Spleen (tissue), 7 donors: ENCODE measurements around the gene DDR2.

Source experiments
- POLR2A ChIP-seq, 3 donors: fragments of 450-650 bp; IDR thresholded peaks; one replicate each; pipeline ENCODE4 v1.5.1; 2017; ENCODE audit warnings: antibody characterized with exemption in 3 of 3, mild to moderate bottlenecking in 1 of 3
- POLR2AphosphoS5 ChIP-seq, 3 donors: sonication (generic); formaldehyde crosslinking; IDR thresholded peaks; one replicate each; pipeline ENCODE4 v1.5.1; 2017; ENCODE audit warnings: antibody characterized with exemption in 3 of 3
- TF ChIP-seq, protein P1 (sequence below), 11 experiments: fragments of 200-600 bp in 7 of 11; fragments of 450-650 bp in 4 of 11; sonication (generic) in 4 of 11; IDR thresholded peaks in 8 of 11; conservative IDR thresholded peaks in 3 of 11; 1 replicate in 7 of 11; 2 replicates in 4 of 11; pipeline versions ENCODE4 v1.4.0 to v1.8.0; 2016 to 2021; ENCODE audit warnings: antibody characterized with exemption in 11 of 11, inconsistent platforms in 4 of 11, mild to moderate bottlenecking in 1 of 11
- donor health status: DM: no; HTN: no; CAD: no; lungs with moderate emphysema.
- donor health status: DM: no; HTN: no; CAD: no.
- donor health status: DM: no; HTN: no; CAD: no.

DNA sequence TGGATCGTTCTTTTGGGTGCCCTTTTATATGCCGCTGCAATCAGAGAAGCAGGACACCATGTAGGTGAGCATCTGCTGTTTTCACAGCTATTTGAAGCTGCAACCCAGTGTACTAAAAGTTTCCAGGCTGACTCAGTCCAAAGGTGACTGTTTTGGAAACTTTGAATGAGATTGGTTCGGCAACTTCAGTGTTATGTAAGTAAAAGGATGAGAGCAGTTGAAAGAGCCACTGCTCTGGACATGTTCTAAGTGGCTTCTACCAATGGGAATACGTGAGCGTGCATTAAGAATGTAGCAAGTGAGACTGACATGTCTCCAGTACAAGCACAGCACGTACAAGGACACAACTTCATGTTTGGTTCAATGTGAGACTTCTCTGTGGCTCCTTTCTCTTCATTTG is 55.6 kb downstream of the DDR2 start:
- TF ChIP-seq POLR2AphosphoS5 (IDR thresholded peaks at IDR 0.05) (no peak), POLR2A (IDR thresholded peaks at IDR 0.05) (no peak)
- TF ChIP-seq, protein P1, sequence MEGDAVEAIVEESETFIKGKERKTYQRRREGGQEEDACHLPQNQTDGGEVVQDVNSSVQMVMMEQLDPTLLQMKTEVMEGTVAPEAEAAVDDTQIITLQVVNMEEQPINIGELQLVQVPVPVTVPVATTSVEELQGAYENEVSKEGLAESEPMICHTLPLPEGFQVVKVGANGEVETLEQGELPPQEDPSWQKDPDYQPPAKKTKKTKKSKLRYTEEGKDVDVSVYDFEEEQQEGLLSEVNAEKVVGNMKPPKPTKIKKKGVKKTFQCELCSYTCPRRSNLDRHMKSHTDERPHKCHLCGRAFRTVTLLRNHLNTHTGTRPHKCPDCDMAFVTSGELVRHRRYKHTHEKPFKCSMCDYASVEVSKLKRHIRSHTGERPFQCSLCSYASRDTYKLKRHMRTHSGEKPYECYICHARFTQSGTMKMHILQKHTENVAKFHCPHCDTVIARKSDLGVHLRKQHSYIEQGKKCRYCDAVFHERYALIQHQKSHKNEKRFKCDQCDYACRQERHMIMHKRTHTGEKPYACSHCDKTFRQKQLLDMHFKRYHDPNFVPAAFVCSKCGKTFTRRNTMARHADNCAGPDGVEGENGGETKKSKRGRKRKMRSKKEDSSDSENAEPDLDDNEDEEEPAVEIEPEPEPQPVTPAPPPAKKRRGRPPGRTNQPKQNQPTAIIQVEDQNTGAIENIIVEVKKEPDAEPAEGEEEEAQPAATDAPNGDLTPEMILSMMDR (IDR thresholded peaks at IDR 0.05 in 8 of 11, conservative IDR thresholded peaks at IDR 0.05 in 3 of 11) = no peak
